ENCODE results near the gene POGK. TPM values are rescaled to one million over a fixed set of nuclear protein-coding genes. Genes with fewer than 3 reads are reported as not detected.

POGK gene
- total and polyA plus RNA-seq, 9 of the 15 experiments (the other 6 are each of a cell fraction or from before 2014, with no cell fraction given), result 6.1 to 44.5 (median 24.3) TPM

GRCh38 chr1:166796620-166797236 is 42.5 kb upstream of the POGK start:
- no TSS peak for BruUV-seq (replicated peaks)
- Histone ChIP-seq H3K27ac (ENCODE audit: extremely low read depth, low read depth, low read length) (no peak overlapping the region), H3K4me2 (ENCODE audit: insufficient read depth, low read length) (no peak overlapping the region), H3K9me1 (ENCODE audit: control insufficient read depth, insufficient read depth, low read length) (no peaks in the 10 kb centered on the region), H3K9me3 (replicated peaks; ENCODE audit: control insufficient read depth, insufficient read depth, low read depth, low read length) (no peaks in the 10 kb centered on the region), H3K79me2 (ENCODE audit: control insufficient read depth, insufficient read depth, low read length) (no peaks in the 10 kb centered on the region), H3K9ac (ENCODE audit: insufficient read depth in 1 of 2, low read depth in 2 of 2, low read length in 2 of 2) (no peak overlapping the region), H3K27me3 (ENCODE audit: control insufficient read depth in 2 of 2, insufficient read depth in 2 of 2, low read length in 2 of 2) (peaks cover 19% of the 10 kb centered on the region in 2 experiments), H3K4me3 (no peak overlapping the region), H3K36me3 (ENCODE audit: control insufficient read depth, insufficient read depth, low read length) (no peaks in the 10 kb centered on the region), H2AFZ (ENCODE audit: low read depth, low read length) (no peak overlapping the region), H3K4me1 (replicated peaks in 1 of 2; ENCODE audit: control insufficient read depth in 2 of 2, insufficient read depth in 2 of 2, low read length in 2 of 2) (peaks cover 0 to 6% of the 10 kb centered on the region in 2 experiments; a peak in 1 of 5 replicates), H4K20me1 (replicated peaks; ENCODE audit: control insufficient read depth, insufficient read depth, low read length) (no peaks in the 10 kb centered on the region)
- no peak for FAIRE-seq
- CTCF ChIA-PET (ENCODE audit: low intra/inter-chr PET ratio), result no interaction called here
- in situ Hi-C loops (cut with MboI) (no loop called here), intact Hi-C loops (cut with micrococcal nuclease) (no loop called here)
- no peak for DNase-seq (ENCODE audit: extremely low read depth in 1 of 4, low spot score in 3 of 4)
- POLR2A ChIA-PET, result no interaction called here
- 9% methylated on average over 23 of the region's 23 CpGs for whole genome bisulfite sequencing (ENCODE audit: insufficient coverage, low coverage, missing lambda C conversion rate)
- ATAC-seq, result peak; percentile 33; the same call in 1 of the 3 replicates
- TF ChIP-seq THAP7 (CRISPR knock-in tag; IDR thresholded peaks at IDR 0.05) (no peak), RFX1 (IDR thresholded peaks at IDR 0.05) (no peak), SMAD2 (IDR thresholded peaks at IDR 0.05; ENCODE audit: low read depth, low read length) (no peak), ZNF239 (CRISPR knock-in tag; IDR thresholded peaks at IDR 0.05) (no peak), ZNF76 (CRISPR knock-in tag; IDR thresholded peaks at IDR 0.05; ENCODE audit: borderline replicate concordance) (no peak), USF1 (CRISPR knock-in tag; IDR thresholded peaks at IDR 0.05) (no peak), ZNF263 (CRISPR knock-in tag; IDR thresholded peaks at IDR 0.05; ENCODE audit: borderline replicate concordance) (no peak), ADNP (tag; IDR thresholded peaks at IDR 0.05) (no peak), TCF7 (IDR thresholded peaks at IDR 0.05; ENCODE audit: borderline replicate concordance) (no peak), CBX8 (IDR thresholded peaks at IDR 0.05; ENCODE audit: borderline replicate concordance, extremely low read depth, low read depth, low read length, poor library complexity, severe bottlenecking) (no peak), DEAF1 (CRISPR knock-in tag; IDR thresholded peaks at IDR 0.05) (no peak), ILF3 (IDR thresholded peaks at IDR 0.05; ENCODE audit: borderline replicate concordance) (no peak), CCAR2 (IDR thresholded peaks at IDR 0.05; ENCODE audit: low read depth, low read length) (no peak)
- TF ChIP-seq, protein P1, sequence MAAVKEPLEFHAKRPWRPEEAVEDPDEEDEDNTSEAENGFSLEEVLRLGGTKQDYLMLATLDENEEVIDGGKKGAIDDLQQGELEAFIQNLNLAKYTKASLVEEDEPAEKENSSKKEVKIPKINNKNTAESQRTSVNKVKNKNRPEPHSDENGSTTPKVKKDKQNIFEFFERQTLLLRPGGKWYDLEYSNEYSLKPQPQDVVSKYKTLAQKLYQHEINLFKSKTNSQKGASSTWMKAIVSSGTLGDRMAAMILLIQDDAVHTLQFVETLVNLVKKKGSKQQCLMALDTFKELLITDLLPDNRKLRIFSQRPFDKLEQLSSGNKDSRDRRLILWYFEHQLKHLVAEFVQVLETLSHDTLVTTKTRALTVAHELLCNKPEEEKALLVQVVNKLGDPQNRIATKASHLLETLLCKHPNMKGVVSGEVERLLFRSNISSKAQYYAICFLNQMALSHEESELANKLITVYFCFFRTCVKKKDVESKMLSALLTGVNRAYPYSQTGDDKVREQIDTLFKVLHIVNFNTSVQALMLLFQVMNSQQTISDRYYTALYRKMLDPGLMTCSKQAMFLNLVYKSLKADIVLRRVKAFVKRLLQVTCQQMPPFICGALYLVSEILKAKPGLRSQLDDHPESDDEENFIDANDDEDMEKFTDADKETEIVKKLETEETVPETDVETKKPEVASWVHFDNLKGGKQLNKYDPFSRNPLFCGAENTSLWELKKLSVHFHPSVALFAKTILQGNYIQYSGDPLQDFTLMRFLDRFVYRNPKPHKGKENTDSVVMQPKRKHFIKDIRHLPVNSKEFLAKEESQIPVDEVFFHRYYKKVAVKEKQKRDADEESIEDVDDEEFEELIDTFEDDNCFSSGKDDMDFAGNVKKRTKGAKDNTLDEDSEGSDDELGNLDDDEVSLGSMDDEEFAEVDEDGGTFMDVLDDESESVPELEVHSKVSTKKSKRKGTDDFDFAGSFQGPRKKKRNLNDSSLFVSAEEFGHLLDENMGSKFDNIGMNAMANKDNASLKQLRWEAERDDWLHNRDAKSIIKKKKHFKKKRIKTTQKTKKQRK (IDR thresholded peaks at IDR 0.05; ENCODE audit: borderline replicate concordance, low read depth, low read length), result no peak
